Measurements from ENCODE around the gene HPD. TPM values are rescaled to one million over a fixed set of nuclear protein-coding genes. Genes with fewer than 3 reads are reported as not detected.

HPD gene
- total and polyA plus RNA-seq, 2 of the 4 experiments (the other 2 are of a cell fraction), result 0.15 to 0.18 TPM

- H2BK120ac ChIP-seq (ENCODE audit: low read depth, low read length), result no peak overlapping the region
- no peak overlapping the region for H2BK20ac ChIP-seq (ENCODE audit: low read depth, low read length)
- H3K9me1 ChIP-seq (ENCODE audit: insufficient read depth, low read length), result peaks cover 11% of the 10 kb centered on the region; the same call in 1 of the 2 replicates
- no peak overlapping the region for H2BK5ac ChIP-seq (ENCODE audit: low read depth, low read length, poor library complexity, severe bottlenecking)
- intact Hi-C loops (cut with micrococcal nuclease), result loop anchor here (5.0 kb wide), 1 partner anchor 37 kb away; no protein-coding TSS in a partner anchor
- DNase-seq (no peak), ATAC-seq (ENCODE audit: low read depth) (no peak)
- H3K56ac ChIP-seq (ENCODE audit: extremely low read depth, insufficient read depth, low read length), result no peak overlapping the region
- H2AFZ ChIP-seq (replicated peaks; ENCODE audit: low read length, poor library complexity), result no peak overlapping the region
- ChIA-PET POLR2A (ENCODE audit: unreplicated experiment) (no interaction called here), CTCF (no interaction called here)
- H3K4me3 ChIP-seq (ENCODE audit: insufficient read depth, low read depth, low read length), result no peak overlapping the region
- H3K36me3 ChIP-seq (ENCODE audit: control insufficient read depth, insufficient read depth, low read length), result no peaks in the 10 kb centered on the region
- H3K4me2 ChIP-seq (ENCODE audit: low read depth, low read length), result no peak overlapping the region
- no peak overlapping the region for H2AK5ac ChIP-seq (ENCODE audit: low read depth, low read length)
- H3K79me1 ChIP-seq (ENCODE audit: low read depth in 1 of 2, low read length in 2 of 2), result no peaks in the 10 kb centered on the region
- no peaks in the 10 kb centered on the region for H3K9me3 ChIP-seq (ENCODE audit: control insufficient read depth, insufficient read depth, low read length)
- TF ChIP-seq CEBPB (IDR thresholded peaks at IDR 0.05; ENCODE audit: low read depth, low read length), result no peak
- no peak overlapping the region for H2AK9ac ChIP-seq (replicated peaks; ENCODE audit: low read depth, low read length, poor library complexity)
- WGBS, 2 experiments (ENCODE audit: extremely low coverage in 2 of 2, insufficient read length in 1 of 2), result no CpG with 5 or more reads among the region's 6 CpGs
- H4K5ac ChIP-seq (ENCODE audit: low read depth, low read length), result no peak overlapping the region
- dilution Hi-C loops (cut with HindIII; ENCODE audit: low sequenced_read_pairs, unreplicated experiment), result no loop called here
- in situ Hi-C loops (cut with MboI; ENCODE audit: low sequenced_read_pairs), result no loop called here
- peaks cover 4% of the 10 kb centered on the region for H3K4me1 ChIP-seq (ENCODE audit: control insufficient read depth, insufficient read depth, low read length)
- no peak overlapping the region for H2BK15ac ChIP-seq (ENCODE audit: low read depth, low read length)
- no peak overlapping the region for H3K9ac ChIP-seq (ENCODE audit: low read depth, low read length)
- no peak overlapping the region for H4K8ac ChIP-seq (ENCODE audit: low read depth in 2 of 2, low read length in 2 of 2)
- no TSS peak for BruUV-seq (replicated peaks)
- H3K27me3 ChIP-seq (ENCODE audit: control insufficient read depth, insufficient read depth, low read length), result no peaks in the 10 kb centered on the region
- H3K14ac ChIP-seq (replicated peaks; ENCODE audit: low read depth, low read length), result no peak overlapping the region
- H3K4ac ChIP-seq (ENCODE audit: low read depth, low read length), result no peak overlapping the region
- no peak overlapping the region for H3K23ac ChIP-seq (ENCODE audit: low read depth, low read length)
- no peak overlapping the region for H3K18ac ChIP-seq (ENCODE audit: low read depth, low read length)
- H4K20me1 ChIP-seq (ENCODE audit: insufficient read depth, low read length), result peaks cover 6% of the 10 kb centered on the region
- no peak overlapping the region for H3K27ac ChIP-seq (ENCODE audit: insufficient read depth, low read length)
- H4K91ac ChIP-seq (ENCODE audit: insufficient read depth, low read depth, low read length), result no peak overlapping the region
Observed at GRCh38 chr12:121874071-121874470, 15.4 kb upstream of the HPD start.
